SK-N-SH (cell line): ENCODE results near the gene CCDC183. TPM values are rescaled to one million over a fixed set of nuclear protein-coding genes. Genes with fewer than 3 reads are reported as not detected.

Experiments
- CTCF ChIA-PET: fragments of 300-600, 350-600 bp; formaldehyde crosslinking; extraction: SDS; loops from one replicate; lab custom pipeline; 2021; lab: Yijun Ruan, JAX
- POLR2A ChIA-PET: fragments of 350-600 bp; sonication (Branson Sonifier 250); formaldehyde crosslinking; extraction: SDS; loops from one replicate; lab custom pipeline; 2020; ENCODE audit warnings: antibody characterized with exemption, inconsistent platforms; lab: Yijun Ruan, JAX
- DNase-seq: peaks from one replicate; pipeline ENCODE4 v3.0.0; 2012
- H2AFZ ChIP-seq: fragments of 200-600 bp; sonication (generic); 2 replicates; pipeline ENCODE4 v1.8.1; 2016; ENCODE audit warnings: antibody characterized with exemption, mild to moderate bottlenecking, low read depth
- H3F3A ChIP-seq: fragments of 200-600 bp; sonication (generic); replicated peaks from 2 replicates; pipeline ENCODE3; 2016; ENCODE audit warnings: antibody characterized with exemption, mild to moderate bottlenecking; ENCODE audit not compliant: insufficient read depth
- H3K27ac ChIP-seq, 2 experiments: fragments of 200-500 bp in 1 of 2; fragments of 200-600 bp in 1 of 2; sonication (Bioruptor generic) in 1 of 2; sonication (generic), shearing (Covaris generic) in 1 of 2; 2 replicates each; pipeline versions ENCODE4 v1.5.1 to v1.6.1; 2014 to 2016; ENCODE audit warnings: low read depth in 2 of 2, inconsistent platforms in 1 of 2, low read length in 1 of 2, mild to moderate bottlenecking in 1 of 2, mixed read lengths in 1 of 2
- H3K27me3 ChIP-seq: fragments of 200-600 bp; sonication (generic), shearing (Covaris generic); 2 replicates; pipeline ENCODE4 v1.6.1; 2016; ENCODE audit warnings: mixed run types; ENCODE audit not compliant: insufficient read depth
- H3K36me3 ChIP-seq, 2 experiments: fragments of 200-500 bp in 1 of 2; fragments of 200-600 bp in 1 of 2; sonication (Bioruptor generic) in 1 of 2; sonication (generic) in 1 of 2; replicated peaks in 1 of 2; 2 replicates each; pipeline versions ENCODE3 to v1.5.1; 2014 to 2016; ENCODE audit warnings: low read length in 1 of 2, mild to moderate bottlenecking in 1 of 2; ENCODE audit not compliant: insufficient read depth in 2 of 2, control insufficient read depth in 1 of 2
- H3K4me1 ChIP-seq, 2 experiments: fragments of 200-500 bp in 1 of 2; fragments of 200-600 bp in 1 of 2; sonication (Bioruptor generic) in 1 of 2; sonication (generic), shearing (Covaris generic) in 1 of 2; 2 replicates each; pipeline versions ENCODE4 v1.5.1 to v1.6.1; 2014 to 2016; ENCODE audit warnings: low read depth in 1 of 2, low read length in 1 of 2, mixed run types in 1 of 2; ENCODE audit not compliant: insufficient read depth in 2 of 2, control insufficient read depth in 1 of 2
- H3K4me2 ChIP-seq: fragments of 200-600 bp; sonication (generic), shearing (Covaris generic); 2 replicates; pipeline ENCODE4 v1.6.1; 2017; ENCODE audit warnings: mixed run types
- H3K4me3 ChIP-seq, 2 experiments: fragments of 200-500 bp in 1 of 2; fragments of 200-600 bp in 1 of 2; sonication (Bioruptor generic) in 1 of 2; sonication (generic), shearing (Covaris generic) in 1 of 2; 2 replicates each; pipeline versions ENCODE4 v1.5.1 to v1.8.1; 2014 to 2016; ENCODE audit warnings: low read depth in 2 of 2, inconsistent platforms in 1 of 2, low read length in 1 of 2, mild to moderate bottlenecking in 1 of 2, mixed read lengths in 1 of 2, moderate library complexity in 1 of 2
- H3K79me2 ChIP-seq: fragments of 200-600 bp; sonication (generic); 2 replicates; pipeline ENCODE4 v1.8.1; 2017; ENCODE audit warnings: mild to moderate bottlenecking; ENCODE audit not compliant: insufficient read depth
- H3K9ac ChIP-seq: fragments of 200-600 bp; sonication (generic); 2 replicates; pipeline ENCODE4 v1.6.1; 2017; ENCODE audit warnings: mixed run types
- H3K9me2 ChIP-seq: fragments of 200-600 bp; sonication (generic); 2 replicates; pipeline ENCODE4 v1.6.1; 2017; ENCODE audit warnings: mixed run types
- H3K9me3 ChIP-seq: fragments of 200-600 bp; sonication (generic); 2 replicates; pipeline ENCODE4 v1.6.1; 2017; ENCODE audit warnings: mixed run types, mild to moderate bottlenecking, moderate library complexity
- H4K20me1 ChIP-seq: fragments of 200-600 bp; sonication (generic); 2 replicates; pipeline ENCODE4 v1.6.1; 2017; ENCODE audit warnings: mild to moderate bottlenecking, mixed run types; ENCODE audit not compliant: insufficient read depth
- EP300 ChIP-seq, 2 experiments: IDR thresholded peaks; 2 replicates each; pipeline versions ENCODE4 v1.4.0 to v1.6.1; 2012; ENCODE audit warnings: borderline replicate concordance in 1 of 2, low read depth in 1 of 2, low read length in 1 of 2
- EZH2phosphoT487 ChIP-seq: fragments of 200-600 bp; sonication (generic); IDR thresholded peaks from 2 replicates; pipeline ENCODE4 v1.6.1; 2017; ENCODE audit warnings: low read depth, mixed run types, mild to moderate bottlenecking, antibody characterized with exemption, moderate library complexity, borderline replicate concordance
- FOSL2 ChIP-seq: IDR thresholded peaks from 2 replicates; pipeline ENCODE4 v1.4.0; 2012; ENCODE audit warnings: low read depth, mild to moderate bottlenecking, moderate library complexity, borderline replicate concordance
- FOXJ3 ChIP-seq: sonication (generic); formaldehyde crosslinking; IDR thresholded peaks from 2 replicates; pipeline ENCODE4 v1.5.1; 2020; ENCODE audit warnings: mild to moderate bottlenecking, missing genetic modification reagents
- GABPA ChIP-seq: IDR thresholded peaks from 2 replicates; pipeline ENCODE4 v1.4.0; 2012; ENCODE audit warnings: low read depth, mild to moderate bottlenecking
- GATA2 ChIP-seq: sonication (generic); formaldehyde crosslinking; IDR thresholded peaks from 2 replicates; pipeline ENCODE4 v1.5.0; 2020; ENCODE audit warnings: mild to moderate bottlenecking, missing genetic modification reagents
- JUND ChIP-seq: IDR thresholded peaks from 2 replicates; pipeline ENCODE4 v1.4.0; 2012
- MEF2A ChIP-seq: IDR thresholded peaks from 2 replicates; pipeline ENCODE4 v1.4.0; 2012; ENCODE audit warnings: low read depth, borderline replicate concordance
- MXI1 ChIP-seq: IDR thresholded peaks from 2 replicates; pipeline ENCODE4 v1.6.1; 2012; ENCODE audit warnings: mild to moderate bottlenecking, low read depth, low read length, improper control_type of control experiment
- NFIC ChIP-seq: IDR thresholded peaks from 2 replicates; pipeline ENCODE4 v1.4.0; 2012; ENCODE audit warnings: borderline replicate concordance
- RAD21 ChIP-seq: IDR thresholded peaks from 2 replicates; pipeline ENCODE4 v1.6.1; 2012; ENCODE audit warnings: mild to moderate bottlenecking, low read length
- RCOR1 ChIP-seq: fragments of 150-350 bp; IDR thresholded peaks from 2 replicates; pipeline ENCODE4 v1.6.1; 2017; ENCODE audit warnings: antibody characterized with exemption, low read length
- RFX5 ChIP-seq: IDR thresholded peaks from 2 replicates; pipeline ENCODE4 v1.6.1; 2012; ENCODE audit warnings: mild to moderate bottlenecking, improper control_type of control experiment, low read length
- SIN3A ChIP-seq: IDR thresholded peaks from 2 replicates; pipeline ENCODE4 v1.6.1; 2012; ENCODE audit warnings: low read depth, mild to moderate bottlenecking, low read length, moderate library complexity, borderline replicate concordance
- SMC3 ChIP-seq: IDR thresholded peaks from 2 replicates; pipeline ENCODE4 v1.6.1; 2012; ENCODE audit warnings: low read depth, low read length, improper control_type of control experiment
- TCF12 ChIP-seq: IDR thresholded peaks from 2 replicates; pipeline ENCODE4 v1.4.0; 2012
- TEAD4 ChIP-seq: IDR thresholded peaks from 2 replicates; pipeline ENCODE4 v1.4.0; 2012; ENCODE audit warnings: mild to moderate bottlenecking, borderline replicate concordance; ENCODE audit not compliant: insufficient read depth
- YY1 ChIP-seq: IDR thresholded peaks from 2 replicates; pipeline ENCODE4 v1.4.0; 2012; ENCODE audit warnings: low read depth, mild to moderate bottlenecking
- WGBS: methylation state at CpG from one replicate; pipeline ENCODE4 v1.1.6; 2017; ENCODE audit warnings: low lambda C conversion rate; 5-methylcytosine and 5-hydroxymethylcytosine counted together
- polyA plus RNA-seq, 3 experiments: library from polyadenylated mRNA; depleted of rRNA; stranded (reverse); fragments of >200 nt; gene quantifications; 2 replicates each; pipeline ENCODE4 v1.2.3, GENCODE V29; 2012
- TF ChIP-seq, protein P1 (sequence below): IDR thresholded peaks from 2 replicates; pipeline ENCODE4 v1.4.0; 2012; ENCODE audit warnings: low read depth, borderline replicate concordance
- TF ChIP-seq, protein P2 (sequence below): IDR thresholded peaks from 2 replicates; pipeline ENCODE4 v1.4.0; 2012; ENCODE audit warnings: low read depth
- TF ChIP-seq, protein P3 (sequence below): IDR thresholded peaks from 2 replicates; pipeline ENCODE4 v1.4.0; 2012; ENCODE audit warnings: low read depth, borderline replicate concordance
- TF ChIP-seq, protein P4 (sequence below): IDR thresholded peaks from 2 replicates; pipeline ENCODE4 v1.6.1; 2012; ENCODE audit warnings: mild to moderate bottlenecking, low read depth, low read length, moderate library complexity
- TF ChIP-seq, protein P5 (sequence below): fragments of 150-350 bp; IDR thresholded peaks from 2 replicates; pipeline ENCODE4 v1.6.1; 2017; ENCODE audit warnings: antibody characterized with exemption, low read length, low read depth, borderline replicate concordance

Gene CCDC183
- polyA plus RNA-seq, 1 of the 3 experiments (the other 2 are of a cell fraction) = 5.3 TPM

DNA sequence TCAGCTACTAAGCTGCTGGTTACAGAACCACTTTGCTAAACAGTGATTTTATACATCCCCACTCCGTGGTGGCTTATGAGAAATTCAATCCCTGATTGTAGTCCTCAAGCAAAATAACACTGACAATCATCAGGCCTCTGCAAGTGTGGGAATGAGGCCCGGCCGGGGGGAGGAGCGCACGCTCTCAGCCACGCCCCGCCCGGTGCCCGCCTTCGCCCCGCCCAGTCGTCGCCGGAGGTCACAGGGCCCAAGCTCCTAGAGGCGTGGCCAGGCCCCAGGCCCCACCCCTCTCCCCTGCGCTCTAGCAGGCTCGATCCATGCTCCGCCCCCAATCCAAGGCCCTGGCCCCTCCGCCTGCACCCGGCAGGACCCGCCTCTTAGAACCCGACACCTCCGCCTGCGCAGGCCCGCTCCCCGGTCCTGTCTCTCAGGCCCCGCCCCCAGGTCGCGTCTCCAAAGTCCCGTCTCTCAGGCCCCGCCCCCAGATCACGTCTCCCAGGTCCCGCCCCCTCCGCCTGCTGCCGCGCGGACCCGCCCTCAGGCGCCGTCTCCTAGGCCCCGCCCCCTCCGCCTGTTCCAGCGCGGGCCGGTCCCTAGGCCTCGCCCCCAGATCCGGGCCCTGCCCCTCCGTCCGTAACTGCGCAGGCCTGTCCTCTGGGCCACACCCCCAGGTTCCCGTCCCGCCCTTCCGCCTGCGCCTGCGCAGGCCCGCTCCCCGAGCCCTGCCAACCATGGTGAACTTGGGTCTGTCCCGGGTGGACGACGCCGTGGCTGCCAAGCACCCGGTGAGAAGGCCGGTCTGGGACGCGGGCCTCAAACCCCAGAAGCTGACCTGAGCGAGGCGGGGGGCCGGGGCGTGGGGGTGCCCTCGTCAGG, 5.3 kb upstream of the CCDC183 start, which contains the start of gene TMEM141:
TMEM141 (plus strand) TSS at position 705 of the 876 bp plus-strand sequence; CDS start at position 732, 27 bp downstream.
- Histone ChIP-seq H3K9me2 (no peaks in the 10 kb centered on the region), H3F3A (peaks cover 8% of the 10 kb centered on the region), H3K4me3 (peak within 1 kb of the TSS; percentile 89 to 95), H3K27me3 (no peaks in the 10 kb centered on the region), H3K36me3 (peaks cover 0 to 9% of the 10 kb centered on the region in 2 experiments), H3K9me3 (no peaks in the 10 kb centered on the region), H2AFZ (peak within 1 kb of the TSS; percentile 81), H3K27ac (peak within 1 kb of the TSS; percentile 78 to 90), H3K4me1 (peaks cover 7 to 29% of the 10 kb centered on the region in 2 experiments), H3K79me2 (peaks cover 11% of the 10 kb centered on the region), H3K9ac (peak within 1 kb of the TSS; percentile 90), H3K4me2 (peak within 1 kb of the TSS; percentile 100), H4K20me1 (peaks cover 5% of the 10 kb centered on the region; the same call in 1 of the 2 replicates)
- CTCF ChIA-PET = interaction anchor here (0.7 to 5.0 kb wide), 8 partner anchors 13 to 259 kb away, joined by 3 to 36 read pairs (median 5); partner anchors contain the start of gene AJM1
- POLR2A ChIA-PET = interaction anchor here (1.0 kb wide), 1 partner anchor 10 kb away, joined by 3 read pairs; no protein-coding TSS in a partner anchor
- peak; percentile 98 for DNase-seq
- WGBS = 0% methylated on average over 18 of the region's 70 CpGs
- TF ChIP-seq, protein P1, sequence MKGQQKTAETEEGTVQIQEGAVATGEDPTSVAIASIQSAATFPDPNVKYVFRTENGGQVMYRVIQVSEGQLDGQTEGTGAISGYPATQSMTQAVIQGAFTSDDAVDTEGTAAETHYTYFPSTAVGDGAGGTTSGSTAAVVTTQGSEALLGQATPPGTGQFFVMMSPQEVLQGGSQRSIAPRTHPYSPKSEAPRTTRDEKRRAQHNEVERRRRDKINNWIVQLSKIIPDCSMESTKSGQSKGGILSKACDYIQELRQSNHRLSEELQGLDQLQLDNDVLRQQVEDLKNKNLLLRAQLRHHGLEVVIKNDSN = no peak; the same call in 1 of the 2 replicates
- TF ChIP-seq RAD21 = no peak
- no peak for TF ChIP-seq FOXJ3 (CRISPR knock-in tag)
- TF ChIP-seq, protein P2, sequence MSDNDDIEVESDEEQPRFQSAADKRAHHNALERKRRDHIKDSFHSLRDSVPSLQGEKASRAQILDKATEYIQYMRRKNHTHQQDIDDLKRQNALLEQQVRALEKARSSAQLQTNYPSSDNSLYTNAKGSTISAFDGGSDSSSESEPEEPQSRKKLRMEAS = peak; percentile 44
- TF ChIP-seq, protein P3, sequence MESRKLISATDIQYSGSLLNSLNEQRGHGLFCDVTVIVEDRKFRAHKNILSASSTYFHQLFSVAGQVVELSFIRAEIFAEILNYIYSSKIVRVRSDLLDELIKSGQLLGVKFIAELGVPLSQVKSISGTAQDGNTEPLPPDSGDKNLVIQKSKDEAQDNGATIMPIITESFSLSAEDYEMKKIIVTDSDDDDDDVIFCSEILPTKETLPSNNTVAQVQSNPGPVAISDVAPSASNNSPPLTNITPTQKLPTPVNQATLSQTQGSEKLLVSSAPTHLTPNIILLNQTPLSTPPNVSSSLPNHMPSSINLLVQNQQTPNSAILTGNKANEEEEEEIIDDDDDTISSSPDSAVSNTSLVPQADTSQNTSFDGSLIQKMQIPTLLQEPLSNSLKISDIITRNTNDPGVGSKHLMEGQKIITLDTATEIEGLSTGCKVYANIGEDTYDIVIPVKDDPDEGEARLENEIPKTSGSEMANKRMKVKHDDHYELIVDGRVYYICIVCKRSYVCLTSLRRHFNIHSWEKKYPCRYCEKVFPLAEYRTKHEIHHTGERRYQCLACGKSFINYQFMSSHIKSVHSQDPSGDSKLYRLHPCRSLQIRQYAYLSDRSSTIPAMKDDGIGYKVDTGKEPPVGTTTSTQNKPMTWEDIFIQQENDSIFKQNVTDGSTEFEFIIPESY = no peak
- no peak for TF ChIP-seq MEF2A
- peak; percentile 44; the same call in 1 of the 2 replicates for TF ChIP-seq GABPA
- TF ChIP-seq RCOR1 = 0 out of 2 replicates have a peak, but pooled peaks have one; percentile 14
- 0 out of 4 replicates have a peak, but pooled peaks of 1 of the 2 experiments have one; percentile 23 for TF ChIP-seq EP300 (IDR thresholded peaks at IDR 0.05; ENCODE audit: borderline replicate concordance in 1 of 2, low read depth in 1 of 2, low read length in 1 of 2)
- TF ChIP-seq MXI1 = peak; percentile 39; the same call in 1 of the 2 replicates
- TF ChIP-seq RFX5 = no peak
- no peak for TF ChIP-seq JUND
- no peak for TF ChIP-seq TEAD4
- TF ChIP-seq, protein P4, sequence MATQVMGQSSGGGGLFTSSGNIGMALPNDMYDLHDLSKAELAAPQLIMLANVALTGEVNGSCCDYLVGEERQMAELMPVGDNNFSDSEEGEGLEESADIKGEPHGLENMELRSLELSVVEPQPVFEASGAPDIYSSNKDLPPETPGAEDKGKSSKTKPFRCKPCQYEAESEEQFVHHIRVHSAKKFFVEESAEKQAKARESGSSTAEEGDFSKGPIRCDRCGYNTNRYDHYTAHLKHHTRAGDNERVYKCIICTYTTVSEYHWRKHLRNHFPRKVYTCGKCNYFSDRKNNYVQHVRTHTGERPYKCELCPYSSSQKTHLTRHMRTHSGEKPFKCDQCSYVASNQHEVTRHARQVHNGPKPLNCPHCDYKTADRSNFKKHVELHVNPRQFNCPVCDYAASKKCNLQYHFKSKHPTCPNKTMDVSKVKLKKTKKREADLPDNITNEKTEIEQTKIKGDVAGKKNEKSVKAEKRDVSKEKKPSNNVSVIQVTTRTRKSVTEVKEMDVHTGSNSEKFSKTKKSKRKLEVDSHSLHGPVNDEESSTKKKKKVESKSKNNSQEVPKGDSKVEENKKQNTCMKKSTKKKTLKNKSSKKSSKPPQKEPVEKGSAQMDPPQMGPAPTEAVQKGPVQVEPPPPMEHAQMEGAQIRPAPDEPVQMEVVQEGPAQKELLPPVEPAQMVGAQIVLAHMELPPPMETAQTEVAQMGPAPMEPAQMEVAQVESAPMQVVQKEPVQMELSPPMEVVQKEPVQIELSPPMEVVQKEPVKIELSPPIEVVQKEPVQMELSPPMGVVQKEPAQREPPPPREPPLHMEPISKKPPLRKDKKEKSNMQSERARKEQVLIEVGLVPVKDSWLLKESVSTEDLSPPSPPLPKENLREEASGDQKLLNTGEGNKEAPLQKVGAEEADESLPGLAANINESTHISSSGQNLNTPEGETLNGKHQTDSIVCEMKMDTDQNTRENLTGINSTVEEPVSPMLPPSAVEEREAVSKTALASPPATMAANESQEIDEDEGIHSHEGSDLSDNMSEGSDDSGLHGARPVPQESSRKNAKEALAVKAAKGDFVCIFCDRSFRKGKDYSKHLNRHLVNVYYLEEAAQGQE = no peak
- no peak; the same call in 1 of the 2 replicates for TF ChIP-seq SIN3A
- TF ChIP-seq YY1 = no peak
- TF ChIP-seq TCF12 = no peak
- TF ChIP-seq, protein P5, sequence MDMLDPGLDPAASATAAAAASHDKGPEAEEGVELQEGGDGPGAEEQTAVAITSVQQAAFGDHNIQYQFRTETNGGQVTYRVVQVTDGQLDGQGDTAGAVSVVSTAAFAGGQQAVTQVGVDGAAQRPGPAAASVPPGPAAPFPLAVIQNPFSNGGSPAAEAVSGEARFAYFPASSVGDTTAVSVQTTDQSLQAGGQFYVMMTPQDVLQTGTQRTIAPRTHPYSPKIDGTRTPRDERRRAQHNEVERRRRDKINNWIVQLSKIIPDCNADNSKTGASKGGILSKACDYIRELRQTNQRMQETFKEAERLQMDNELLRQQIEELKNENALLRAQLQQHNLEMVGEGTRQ = no peak
- no peak for TF ChIP-seq NFIC
- TF ChIP-seq SMC3 = no peak
- TF ChIP-seq FOSL2 = no peak
- no peak for TF ChIP-seq EZH2phosphoT487
- TF ChIP-seq GATA2 (CRISPR knock-in tag) = no peak
